Activated T-helper 2 cell treated with anti-CD3 and anti-CD28 coated beads, Interferon-gamma antibody, Interleukin-2, Interleukin-4, amounts not matched to agents 10 μg/mL and 5 μg/mL and 100 μg/mL, durations not matched to agents 14 hours and 24 hours and 36 hours (primary cell): ENCODE results near the gene CLN6. TPM values are rescaled to one million over a fixed set of nuclear protein-coding genes. Genes with fewer than 3 reads are reported as not detected.

Experiments used
- DNase-seq: peaks from one replicate; pipeline ENCODE4 v3.0.0; 2021; ENCODE audit warnings: low spot score
- H3K27ac Mint-ChIP-seq: one replicate; pipeline ENCODE4 v1.8.0; 2021; ENCODE audit warnings: mixed read lengths
- H3K27me3 Mint-ChIP-seq: one replicate; pipeline ENCODE4 v1.8.0; 2021; ENCODE audit warnings: low read depth, mixed read lengths
- H3K36me3 Mint-ChIP-seq: one replicate; pipeline ENCODE4 v1.8.0; 2021; ENCODE audit warnings: low read depth, mixed read lengths
- H3K4me1 Mint-ChIP-seq: one replicate; pipeline ENCODE4 v1.8.0; 2021; ENCODE audit warnings: low read depth, mixed read lengths
- H3K4me3 Mint-ChIP-seq: one replicate; pipeline ENCODE4 v1.8.0; 2021; ENCODE audit warnings: low read depth, mild to moderate bottlenecking, moderate library complexity, mixed read lengths
- H3K9me3 Mint-ChIP-seq: one replicate; pipeline ENCODE4 v1.8.0; 2021; ENCODE audit warnings: mixed read lengths
- intact Hi-C: fragments of 100-400 bp; cut with micrococcal nuclease; formaldehyde crosslinking; loops from one replicate; pipeline ENCODE4 v1.15.1; 2023
- total RNA-seq: library from RNA; stranded (reverse); gene quantifications from 2 replicates; pipeline ENCODE4 v1.2.3, GENCODE V29; 2022

The CLN6 gene
- total RNA-seq, 1 donor from 2014 or later = 82.4 TPM

GRCh38 chr15:68197661-68198437 is 31.7 kb downstream of the CLN6 start:
- intact Hi-C loops = no loop called here
- Mint-ChIP-seq H3K27ac (no peak overlapping the region), H3K9me3 (no peaks in the 10 kb centered on the region), H3K4me3 (no peak overlapping the region), H3K36me3 (peaks cover 31% of the 10 kb centered on the region), H3K4me1 (no peaks in the 10 kb centered on the region), H3K27me3 (no peaks in the 10 kb centered on the region)
- no peak for DNase-seq

GRCh38 chr15:68197170-68197492 is 32.4 kb downstream of the CLN6 start:
- Mint-ChIP-seq H3K36me3 (peaks cover 37% of the 10 kb centered on the region), H3K4me3 (no peak overlapping the region), H3K27ac (no peak overlapping the region), H3K4me1 (no peaks in the 10 kb centered on the region), H3K9me3 (no peaks in the 10 kb centered on the region), H3K27me3 (no peaks in the 10 kb centered on the region)
- DNase-seq = no peak
- intact Hi-C loops = no loop called here

GRCh38 chr15:68196445-68197169 is 32.9 kb downstream of the CLN6 start:
- Mint-ChIP-seq H3K4me3 (no peak overlapping the region), H3K27ac (no peak overlapping the region), H3K27me3 (no peaks in the 10 kb centered on the region), H3K9me3 (no peaks in the 10 kb centered on the region), H3K36me3 (peaks cover 40% of the 10 kb centered on the region), H3K4me1 (no peaks in the 10 kb centered on the region)
- DNase-seq = no peak
- intact Hi-C loops = no loop called here

- peaks cover 46% of the 10 kb centered on the region for H3K36me3 Mint-ChIP-seq
- no peaks in the 10 kb centered on the region for H3K27me3 Mint-ChIP-seq
- no peak for DNase-seq
- no peaks in the 10 kb centered on the region for H3K9me3 Mint-ChIP-seq
- H3K4me3 Mint-ChIP-seq = no peak overlapping the region
- H3K4me1 Mint-ChIP-seq = no peaks in the 10 kb centered on the region
- H3K27ac Mint-ChIP-seq = no peak overlapping the region
- intact Hi-C loops = no loop called here
These were observed 34.0 kb downstream of the CLN6 start for GRCh38 chr15:68195336-68196112.

GRCh38 chr15:68192804-68193486 is 36.6 kb downstream of the CLN6 start:
- H3K9me3 Mint-ChIP-seq = no peaks in the 10 kb centered on the region
- no peaks in the 10 kb centered on the region for H3K27me3 Mint-ChIP-seq
- H3K4me3 Mint-ChIP-seq = no peak overlapping the region
- intact Hi-C loops = no loop called here
- peaks cover 67% of the 10 kb centered on the region for H3K36me3 Mint-ChIP-seq
- H3K27ac Mint-ChIP-seq = no peak overlapping the region
- no peaks in the 10 kb centered on the region for H3K4me1 Mint-ChIP-seq
- no peak for DNase-seq

GRCh38 chr15:68192117-68192516 is 37.4 kb downstream of the CLN6 start:
- intact Hi-C loops = no loop called here

GRCh38 chr15:68191555-68191954 is 38.0 kb downstream of the CLN6 start:
- Mint-ChIP-seq H3K27ac (no peak overlapping the region), H3K27me3 (no peaks in the 10 kb centered on the region), H3K9me3 (no peaks in the 10 kb centered on the region), H3K4me3 (no peak overlapping the region), H3K4me1 (peaks cover 3% of the 10 kb centered on the region), H3K36me3 (peaks cover 73% of the 10 kb centered on the region)
- DNase-seq = no peak
- intact Hi-C loops = no loop called here

More at GRCh38 chr15:68192117-68192516, 37.4 kb downstream of the CLN6 start:
- H3K9me3 Mint-ChIP-seq = no peaks in the 10 kb centered on the region
- no peak overlapping the region for H3K27ac Mint-ChIP-seq
- H3K27me3 Mint-ChIP-seq = no peaks in the 10 kb centered on the region
- peaks cover 3% of the 10 kb centered on the region for H3K4me1 Mint-ChIP-seq
- no peak overlapping the region for H3K4me3 Mint-ChIP-seq
- DNase-seq = no peak
- peaks cover 73% of the 10 kb centered on the region for H3K36me3 Mint-ChIP-seq

GRCh38 chr15:68190048-68190447 is 39.5 kb downstream of the CLN6 start:
- no peak overlapping the region for H3K4me3 Mint-ChIP-seq
- H3K36me3 Mint-ChIP-seq = peaks cover 72% of the 10 kb centered on the region
- no peak overlapping the region for H3K27ac Mint-ChIP-seq
- no peaks in the 10 kb centered on the region for H3K9me3 Mint-ChIP-seq
- intact Hi-C loops = no loop called here
- no peak for DNase-seq
- H3K27me3 Mint-ChIP-seq = no peaks in the 10 kb centered on the region
- H3K4me1 Mint-ChIP-seq = peaks cover 3% of the 10 kb centered on the region

- H3K27ac Mint-ChIP-seq = no peak overlapping the region
- no peak overlapping the region for H3K4me3 Mint-ChIP-seq
- H3K9me3 Mint-ChIP-seq = no peaks in the 10 kb centered on the region
- no peaks in the 10 kb centered on the region for H3K27me3 Mint-ChIP-seq
- intact Hi-C loops = no loop called here
- peaks cover 5% of the 10 kb centered on the region for H3K4me1 Mint-ChIP-seq
- peaks cover 75% of the 10 kb centered on the region for H3K36me3 Mint-ChIP-seq
- no peak for DNase-seq
These were observed 40.9 kb downstream of the CLN6 start for GRCh38 chr15:68188647-68189046.

- Mint-ChIP-seq H3K9me3 (no peaks in the 10 kb centered on the region), H3K36me3 (peaks cover 75% of the 10 kb centered on the region), H3K27me3 (no peaks in the 10 kb centered on the region), H3K4me3 (no peak overlapping the region), H3K4me1 (peaks cover 7% of the 10 kb centered on the region), H3K27ac (peak overlapping the region; percentile 5)
- intact Hi-C loops = no loop called here
- DNase-seq = no peak
These were observed 42.0 kb downstream of the CLN6 start for GRCh38 chr15:68187559-68187958.

GRCh38 chr15:68186671-68187397 is 42.7 kb downstream of the CLN6 start:
- DNase-seq = no peak
- no peak overlapping the region for H3K4me3 Mint-ChIP-seq
- intact Hi-C loops = no loop called here
- H3K9me3 Mint-ChIP-seq = no peaks in the 10 kb centered on the region
- peaks cover 72% of the 10 kb centered on the region for H3K36me3 Mint-ChIP-seq
- peaks cover 7% of the 10 kb centered on the region for H3K4me1 Mint-ChIP-seq
- H3K27ac Mint-ChIP-seq = no peak overlapping the region
- H3K27me3 Mint-ChIP-seq = no peaks in the 10 kb centered on the region
